Tibial nerve (tissue), 4 donors: Measurements from ENCODE around the gene IRX2. TPM values are rescaled to one million over a fixed set of nuclear protein-coding genes. Genes with fewer than 3 reads are reported as not detected.

Experiments
- DNase-seq, 2 donors: peaks; one replicate each; pipeline ENCODE4 v3.0.0-alpha.2; 2019; ENCODE audit warnings: low spot score in 2 of 2
- H3K27ac ChIP-seq, 4 donors: fragments of 200-600 bp; sonication (generic) in 3 of 4; one replicate each; pipeline ENCODE4 v1.5.1; 2017 to 2019; ENCODE audit warnings: mild to moderate bottlenecking in 1 of 4
- H3K27me3 ChIP-seq, 2 donors: fragments of 200-600 bp; sonication (generic) in 1 of 2; one replicate each; pipeline versions ENCODE4 v1.5.1 to v1.6.0; 2017 to 2019
- H3K36me3 ChIP-seq, 3 donors: fragments of 200-600 bp; sonication (generic); one replicate each; pipeline ENCODE4 v1.5.1; 2018 to 2019
- H3K4me1 ChIP-seq, 4 donors: fragments of 200-600 bp; sonication (generic) in 3 of 4; one replicate each; pipeline ENCODE4 v1.5.1; 2017 to 2019
- H3K4me3 ChIP-seq, 4 donors: fragments of 200-600 bp; sonication (generic) in 3 of 4; one replicate each; pipeline ENCODE4 v1.5.1; 2017 to 2019; ENCODE audit warnings: mild to moderate bottlenecking in 1 of 4, moderate library complexity in 1 of 4
- H3K9me3 ChIP-seq, 4 donors: fragments of 200-600 bp; sonication (generic) in 3 of 4; one replicate each; pipeline ENCODE4 v1.5.1; 2017 to 2019
- CTCF ChIP-seq, 5 experiments: fragments of 200-600 bp in 3 of 5; fragments of 450-650 bp in 2 of 5; sonication (generic) in 3 of 5; IDR thresholded peaks; one replicate each; pipeline ENCODE4 v1.5.1; 2016 to 2019; ENCODE audit warnings: antibody characterized with exemption in 5 of 5, mild to moderate bottlenecking in 3 of 5, moderate library complexity in 2 of 5
- EP300 ChIP-seq, 2 donors: sonication (generic); formaldehyde crosslinking; IDR thresholded peaks; one replicate each; pipeline ENCODE4 v1.6.1; 2017; ENCODE audit warnings: antibody characterized with exemption in 2 of 2, mild to moderate bottlenecking in 1 of 2
- POLR2A ChIP-seq, 2 donors: fragments of 450-650 bp; IDR thresholded peaks; one replicate each; pipeline ENCODE4 v1.6.1; 2017; ENCODE audit warnings: antibody characterized with exemption in 2 of 2, mild to moderate bottlenecking in 2 of 2, moderate library complexity in 2 of 2
- WGBS, 2 donors: methylation state at CpG; one replicate each; pipeline ENCODE4 v1.1.5; 2018; 5-methylcytosine and 5-hydroxymethylcytosine counted together
- total RNA-seq, 4 donors: library from RNA; depleted of rRNA; stranded (reverse); fragments of >200 nt; gene quantifications; one replicate each; pipeline ENCODE4 v1.1.0, GENCODE V29; 2016

The IRX2 gene
- total RNA-seq, 4 donors from 2014 or later = not detected

GRCh38 chr5:2699686-2700085 lies 51.8 kb downstream of the IRX2 start:
- H3K27me3 ChIP-seq = no peaks in the 10 kb centered on the region
- no peak for DNase-seq
- WGBS, 2 donors = 86 to 92% methylated on average over 17 of the region's 17 CpGs

GRCh38 chr5:2699231-2699630 lies 52.2 kb downstream of the IRX2 start:
- WGBS, 2 donors = 83 to 89% methylated on average over 8 of the region's 8 CpGs
- Histone ChIP-seq H3K27me3 (no peaks in the 10 kb centered on the region), H3K36me3 (no peaks in the 10 kb centered on the region), H3K9me3 (no peaks in the 10 kb centered on the region), H3K27ac (no peak overlapping the region), H3K4me1 (no peaks in the 10 kb centered on the region), H3K4me3 (no peak overlapping the region)
- DNase-seq = no peak
- TF ChIP-seq POLR2A (IDR thresholded peaks at IDR 0.05) (no peak), EP300 (IDR thresholded peaks at IDR 0.05) (no peak), CTCF (IDR thresholded peaks at IDR 0.05) (no peak)

More at GRCh38 chr5:2699686-2700085, 51.8 kb downstream of the IRX2 start:
- TF ChIP-seq EP300 (IDR thresholded peaks at IDR 0.05) = no peak
- no peak for TF ChIP-seq CTCF (IDR thresholded peaks at IDR 0.05)
- TF ChIP-seq POLR2A (IDR thresholded peaks at IDR 0.05) = no peak
- Histone ChIP-seq H3K4me1 (no peaks in the 10 kb centered on the region), H3K27ac (no peak overlapping the region), H3K9me3 (no peaks in the 10 kb centered on the region), H3K36me3 (no peaks in the 10 kb centered on the region), H3K4me3 (no peak overlapping the region)

- no peaks in the 10 kb centered on the region for H3K9me3 ChIP-seq
- TF ChIP-seq EP300 (IDR thresholded peaks at IDR 0.05) = no peak
- no peak for TF ChIP-seq POLR2A (IDR thresholded peaks at IDR 0.05)
- no peak for TF ChIP-seq CTCF (IDR thresholded peaks at IDR 0.05)
- no peaks in the 10 kb centered on the region for H3K27me3 ChIP-seq
- 71 to 75% methylated on average over 13 of the region's 13 CpGs for whole genome bisulfite sequencing, 2 donors
- H3K4me1 ChIP-seq = no peaks in the 10 kb centered on the region
- no peak overlapping the region for H3K27ac ChIP-seq
- no peak overlapping the region for H3K4me3 ChIP-seq
- no peak for DNase-seq
- H3K36me3 ChIP-seq = no peaks in the 10 kb centered on the region
These were observed 52.9 kb downstream of the IRX2 start for GRCh38 chr5:2698581-2698980.

- DNase-seq = no peak
- H3K36me3 ChIP-seq = no peaks in the 10 kb centered on the region
- H3K9me3 ChIP-seq = no peaks in the 10 kb centered on the region
- H3K4me1 ChIP-seq = no peaks in the 10 kb centered on the region
- TF ChIP-seq POLR2A (IDR thresholded peaks at IDR 0.05) (no peak), EP300 (IDR thresholded peaks at IDR 0.05) (no peak)
- no peaks in the 10 kb centered on the region for H3K27me3 ChIP-seq
- H3K27ac ChIP-seq = no peak overlapping the region
- H3K4me3 ChIP-seq = no peak overlapping the region
- WGBS, 2 donors = 86 to 88% methylated on average over 23 of the region's 23 CpGs
These were observed 53.9 kb downstream of the IRX2 start for GRCh38 chr5:2697446-2698200.

- no peaks in the 10 kb centered on the region for H3K27me3 ChIP-seq
- no peak for DNase-seq
- WGBS, 2 donors = 91 to 94% methylated on average over 9 of the region's 9 CpGs
- no peak overlapping the region for H3K27ac ChIP-seq
- no peaks in the 10 kb centered on the region for H3K36me3 ChIP-seq
- H3K4me1 ChIP-seq = no peaks in the 10 kb centered on the region
- no peak for TF ChIP-seq POLR2A (IDR thresholded peaks at IDR 0.05)
- no peak for TF ChIP-seq CTCF (IDR thresholded peaks at IDR 0.05)
- no peak for TF ChIP-seq EP300 (IDR thresholded peaks at IDR 0.05)
- no peaks in the 10 kb centered on the region for H3K9me3 ChIP-seq
- no peak overlapping the region for H3K4me3 ChIP-seq
These were observed 54.4 kb downstream of the IRX2 start for GRCh38 chr5:2697041-2697440.
